Gastrocnemius medialis (tissue), 4 donors: Measurements from ENCODE around the gene EPB41L1.

ENCODE experiments used
- POLR2A ChIP-seq, 2 donors: fragments of 450-650 bp; IDR thresholded peaks; one replicate each; pipeline ENCODE4 v1.6.1; 2017; ENCODE audit warnings: antibody characterized with exemption in 2 of 2, mild to moderate bottlenecking in 2 of 2, moderate library complexity in 2 of 2
- TF ChIP-seq, protein P1 (sequence below), 5 experiments: fragments of 450-650 bp in 3 of 5; fragments of 200-600 bp in 2 of 5; sonication (generic) in 2 of 5; IDR thresholded peaks in 4 of 5; conservative IDR thresholded peaks in 1 of 5; 1 replicate in 4 of 5; 2 replicates in 1 of 5; pipeline ENCODE4 v1.5.1; 2016 to 2019; ENCODE audit warnings: antibody characterized with exemption in 5 of 5, mild to moderate bottlenecking in 3 of 5, moderate library complexity in 3 of 5

DNA sequence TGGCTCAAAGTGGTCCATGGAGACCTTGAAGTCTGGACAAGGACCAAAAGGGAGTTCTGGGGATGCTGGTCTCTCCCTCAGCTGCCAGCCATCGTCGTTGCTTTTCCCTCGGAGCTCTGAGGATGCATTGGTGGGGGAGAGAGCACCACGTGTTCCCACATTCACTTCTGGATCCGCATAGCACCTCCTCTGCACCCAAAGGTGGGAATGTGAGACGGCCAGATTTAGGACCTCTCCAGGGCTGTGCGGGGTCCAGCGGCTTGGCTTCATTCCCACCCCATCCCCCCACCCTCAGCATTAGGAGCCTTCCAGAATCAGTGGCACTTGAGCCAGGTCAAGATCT lies 1.1 kb downstream of the EPB41L1 start:
- TF ChIP-seq, protein P1, sequence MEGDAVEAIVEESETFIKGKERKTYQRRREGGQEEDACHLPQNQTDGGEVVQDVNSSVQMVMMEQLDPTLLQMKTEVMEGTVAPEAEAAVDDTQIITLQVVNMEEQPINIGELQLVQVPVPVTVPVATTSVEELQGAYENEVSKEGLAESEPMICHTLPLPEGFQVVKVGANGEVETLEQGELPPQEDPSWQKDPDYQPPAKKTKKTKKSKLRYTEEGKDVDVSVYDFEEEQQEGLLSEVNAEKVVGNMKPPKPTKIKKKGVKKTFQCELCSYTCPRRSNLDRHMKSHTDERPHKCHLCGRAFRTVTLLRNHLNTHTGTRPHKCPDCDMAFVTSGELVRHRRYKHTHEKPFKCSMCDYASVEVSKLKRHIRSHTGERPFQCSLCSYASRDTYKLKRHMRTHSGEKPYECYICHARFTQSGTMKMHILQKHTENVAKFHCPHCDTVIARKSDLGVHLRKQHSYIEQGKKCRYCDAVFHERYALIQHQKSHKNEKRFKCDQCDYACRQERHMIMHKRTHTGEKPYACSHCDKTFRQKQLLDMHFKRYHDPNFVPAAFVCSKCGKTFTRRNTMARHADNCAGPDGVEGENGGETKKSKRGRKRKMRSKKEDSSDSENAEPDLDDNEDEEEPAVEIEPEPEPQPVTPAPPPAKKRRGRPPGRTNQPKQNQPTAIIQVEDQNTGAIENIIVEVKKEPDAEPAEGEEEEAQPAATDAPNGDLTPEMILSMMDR (IDR thresholded peaks at IDR 0.05 in 4 of 5, conservative IDR thresholded peaks at IDR 0.05 in 1 of 5) = no peak
- no peak for TF ChIP-seq POLR2A (IDR thresholded peaks at IDR 0.05)
